Activated CD8-positive, alpha-beta T cell treated with anti-CD3 and anti-CD28 coated beads for 36 hours (primary cell): ENCODE data around the gene SLC2A10. TPM values are rescaled to one million over a fixed set of nuclear protein-coding genes. Genes with fewer than 3 reads are reported as not detected.

ENCODE experiments used
- ATAC-seq: fragments of 200-7000 bp; cut with Tn5 transposase; one replicate; pipeline ENCODE4 v1.10.0; 2021; ENCODE audit warnings: mild to moderate bottlenecking, moderate library complexity
- CTCF ChIA-PET: fragments of 350-600 bp; sonication (Branson Sonifier 250); formaldehyde crosslinking; loops from one replicate; lab custom pipeline; 2021; ENCODE audit warnings: antibody characterized with exemption; lab: Charles Lee
- POLR2A ChIA-PET: fragments of 350-600 bp; sonication (Branson Sonifier 250); formaldehyde crosslinking; loops from one replicate; lab custom pipeline; 2021; ENCODE audit warnings: antibody characterized with exemption; lab: Charles Lee
- DNase-seq: peaks from one replicate; pipeline ENCODE4 v3.0.0-alpha.2; 2020
- H3K27ac Mint-ChIP-seq: one replicate; pipeline ENCODE4 v1.8.0; 2021; ENCODE audit warnings: mild to moderate bottlenecking, mixed read lengths
- H3K27me3 Mint-ChIP-seq: one replicate; pipeline ENCODE4 v1.8.0; 2021; ENCODE audit warnings: mixed read lengths
- H3K36me3 Mint-ChIP-seq: one replicate; pipeline ENCODE4 v1.8.0; 2021; ENCODE audit warnings: low read depth, mixed read lengths
- H3K4me1 Mint-ChIP-seq: one replicate; pipeline ENCODE4 v1.8.0; 2021; ENCODE audit warnings: low read depth, mixed read lengths
- H3K4me3 Mint-ChIP-seq: one replicate; pipeline ENCODE4 v1.8.0; 2021; ENCODE audit warnings: mild to moderate bottlenecking, moderate library complexity, mixed read lengths
- H3K9me3 Mint-ChIP-seq: one replicate; pipeline ENCODE4 v1.8.0; 2021; ENCODE audit warnings: mixed read lengths
- CTCF ChIP-seq: fragments of 200-600 bp; IDR thresholded peaks from one replicate; pipeline ENCODE4 v1.8.0; 2022; ENCODE audit warnings: antibody characterized with exemption, mild to moderate bottlenecking
- intact Hi-C: fragments of 100-400 bp; cut with micrococcal nuclease; formaldehyde crosslinking; loops from one replicate; pipeline ENCODE4 v1.10.0; 2022
- total RNA-seq, 2 experiments: library from RNA; stranded (reverse); gene quantifications; one replicate each; pipeline ENCODE4 v1.2.3, GENCODE V29; 2021

Gene SLC2A10
- total RNA-seq, 2 experiments from 2014 or later: not detected

GRCh38 chr20:46682063-46682821 lies 27.2 kb upstream of the SLC2A10 start:
- H3K4me1 Mint-ChIP-seq: peaks cover 52% of the 10 kb centered on the region
- H3K9me3 Mint-ChIP-seq: no peaks in the 10 kb centered on the region
- intact Hi-C loops: loop anchor here (10.0 kb wide), 1 partner anchor 127 kb away; the partner anchor contains the start of gene OCSTAMP
- CTCF ChIA-PET: interaction anchor here (0.6 to 11.2 kb wide), 11 partner anchors 12 to 274 kb away, joined by 3 to 116 read pairs (median 4); partner anchors contain the start of genes OCSTAMP and ZNF334
- ATAC-seq (no peak), DNase-seq (no peak)
- H3K27me3 Mint-ChIP-seq: no peaks in the 10 kb centered on the region
- H3K4me3 Mint-ChIP-seq: no peak overlapping the region
- POLR2A ChIA-PET: interaction anchor here (0.7 to 1.5 kb wide), 3 partner anchors 132 to 168 kb away, joined by 3 to 4 read pairs (median 3); partner anchors contain the start of genes OCSTAMP and ZNF334
- TF ChIP-seq CTCF: no peak
- no peak overlapping the region for H3K27ac Mint-ChIP-seq
- H3K36me3 Mint-ChIP-seq: peaks cover 18% of the 10 kb centered on the region

DNA sequence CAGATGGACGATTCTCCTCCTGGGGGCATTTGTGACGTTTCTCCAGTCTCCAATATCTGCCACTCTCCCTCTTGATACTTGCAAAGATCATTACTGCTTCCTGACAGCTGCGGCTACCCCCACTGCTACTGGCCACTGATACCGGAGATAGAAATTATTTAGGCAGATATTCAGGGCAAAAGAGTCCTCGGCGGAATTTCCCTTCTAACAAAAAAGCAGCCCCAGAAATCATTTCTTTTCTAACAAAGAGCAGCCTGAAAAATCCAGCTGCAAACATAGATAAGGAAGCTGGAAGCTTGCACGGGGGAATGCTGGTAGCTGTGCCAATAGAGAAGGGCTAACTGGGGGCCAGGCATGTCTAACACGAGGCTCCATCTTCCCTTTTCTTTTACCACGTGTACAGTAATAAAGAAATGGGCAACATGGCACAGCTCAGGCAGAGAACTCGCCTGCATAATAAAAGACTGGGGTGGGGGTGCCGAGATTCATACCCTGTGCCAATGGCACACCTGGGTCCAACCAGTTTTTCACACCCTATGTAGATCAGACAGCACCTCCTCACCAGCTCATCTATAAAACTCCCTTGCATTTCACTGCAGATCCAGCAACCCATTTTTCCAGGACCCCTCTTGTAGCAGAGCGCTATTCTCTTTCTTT lies 26.3 kb upstream of the SLC2A10 start:
- TF ChIP-seq CTCF: no peak
- ATAC-seq (no peak), DNase-seq (no peak)
- Mint-ChIP-seq H3K4me3 (no peak overlapping the region), H3K36me3 (peaks cover 22% of the 10 kb centered on the region), H3K4me1 (peaks cover 61% of the 10 kb centered on the region), H3K27ac (no peak overlapping the region), H3K27me3 (no peaks in the 10 kb centered on the region), H3K9me3 (no peaks in the 10 kb centered on the region)
- intact Hi-C loops: loop anchor here (10.0 kb wide), 1 partner anchor 128 kb away; the partner anchor contains the start of gene OCSTAMP
- CTCF ChIA-PET: interaction anchor here (0.6 to 11.2 kb wide), 8 partner anchors 11 to 275 kb away, joined by 3 to 116 read pairs (median 4); partner anchors contain the start of gene OCSTAMP
- POLR2A ChIA-PET: interaction anchor here (0.7 to 1.5 kb wide), 2 partner anchors 160 to 169 kb away, joined by 3 to 4 read pairs; partner anchors contain the start of gene ZNF334

- Mint-ChIP-seq H3K36me3 (peaks cover 25% of the 10 kb centered on the region), H3K4me1 (peaks cover 62% of the 10 kb centered on the region), H3K27ac (no peak overlapping the region), H3K9me3 (no peaks in the 10 kb centered on the region), H3K4me3 (no peak overlapping the region), H3K27me3 (no peaks in the 10 kb centered on the region)
- ATAC-seq: no peak
- DNase-seq: no peak
- POLR2A ChIA-PET: interaction anchor here (1.5 kb wide), 1 partner anchor 170 kb away, joined by 4 read pairs; the partner anchor contains the start of gene ZNF334
- intact Hi-C loops: loop anchor here (10.0 kb wide), 1 partner anchor 129 kb away; the partner anchor contains the start of gene OCSTAMP
- CTCF ChIA-PET: interaction anchor here (1.3 to 11.2 kb wide), 3 partner anchors 10 to 162 kb away, joined by 4 to 116 read pairs (median 17); no protein-coding TSS in a partner anchor
- TF ChIP-seq CTCF: no peak
These were observed 25.8 kb upstream of the SLC2A10 start for GRCh38 chr20:46683668-46683938.

- intact Hi-C loops: loop anchor here (10.0 kb wide), 1 partner anchor 129 kb away; the partner anchor contains the start of gene OCSTAMP
- ChIA-PET POLR2A (interaction anchor here (1.5 kb wide), 1 partner anchor 170 kb away, joined by 4 read pairs; the partner anchor contains the start of gene ZNF334), CTCF (interaction anchor here (11.2 kb wide), 1 partner anchor 162 kb away, joined by 116 read pairs; no protein-coding TSS in a partner anchor)
- TF ChIP-seq CTCF: no peak
- H3K36me3 Mint-ChIP-seq: peaks cover 27% of the 10 kb centered on the region
- no peaks in the 10 kb centered on the region for H3K27me3 Mint-ChIP-seq
- no peak overlapping the region for H3K4me3 Mint-ChIP-seq
- H3K9me3 Mint-ChIP-seq: no peaks in the 10 kb centered on the region
- ATAC-seq (no peak), DNase-seq (no peak)
- peaks cover 62% of the 10 kb centered on the region for H3K4me1 Mint-ChIP-seq
- H3K27ac Mint-ChIP-seq: no peak overlapping the region
These were observed 25.3 kb upstream of the SLC2A10 start for GRCh38 chr20:46683939-46684750.
